Duodenal mucosa (tissue), 2 donors: Measurements from ENCODE around the gene ZCCHC4.
"Not testable (repeated sequence)": the region's sequence is repeated elsewhere in the genome, so short reads cannot be mapped to it uniquely, and the experiment has no call there.

Source experiments
- H3K27ac ChIP-seq: one replicate; pipeline ENCODE4 v1.7.0; 2013; ENCODE audit warnings: low read depth, low read length
- H3K27me3 ChIP-seq, 2 donors: one replicate each; pipeline ENCODE4 v1.7.0; 2013; ENCODE audit warnings: low read length in 2 of 2, control low read depth in 1 of 2; ENCODE audit not compliant: insufficient read depth in 2 of 2, control insufficient read depth in 1 of 2
- H3K36me3 ChIP-seq, 2 donors: one replicate each; pipeline ENCODE4 v1.7.0; 2013; ENCODE audit warnings: low read length in 2 of 2, control low read depth in 1 of 2; ENCODE audit not compliant: insufficient read depth in 2 of 2, control insufficient read depth in 1 of 2
- H3K4me1 ChIP-seq, 2 donors: one replicate each; pipeline ENCODE4 v1.7.0; 2013; ENCODE audit warnings: low read length in 2 of 2, control low read depth in 1 of 2; ENCODE audit not compliant: insufficient read depth in 2 of 2, control insufficient read depth in 1 of 2
- H3K4me3 ChIP-seq, 2 donors: one replicate each; pipeline ENCODE4 v1.7.0; 2013; ENCODE audit warnings: low read length in 2 of 2, low read depth in 1 of 2
- H3K9ac ChIP-seq, 2 donors: one replicate each; pipeline ENCODE4 v1.7.0; 2013; ENCODE audit warnings: low read length in 2 of 2, low read depth in 1 of 2
- H3K9me3 ChIP-seq, 2 donors: one replicate each; pipeline ENCODE4 v1.7.0; 2013; ENCODE audit warnings: low read length in 2 of 2, control low read depth in 1 of 2; ENCODE audit not compliant: control insufficient read depth in 1 of 2

Gene ZCCHC4

GRCh38 chr4:25320336-25320735 lies 7.8 kb downstream of the ZCCHC4 start:
- Histone ChIP-seq H3K9me3 (no peaks in the 10 kb centered on the region), H3K36me3 (peaks cover 0 to 16% of the 10 kb centered on the region in 2 donors), H3K27me3 (no peaks in the 10 kb centered on the region), H3K4me3 (no peak overlapping the region), H3K4me1 (no peaks in the 10 kb centered on the region), H3K27ac (no peak overlapping the region), H3K9ac (no peak overlapping the region)

- Histone ChIP-seq H3K36me3 (peaks cover 0 to 14% of the 10 kb centered on the region in 2 donors), H3K9me3 (no peaks in the 10 kb centered on the region), H3K9ac (no peak overlapping the region), H3K27me3 (no peaks in the 10 kb centered on the region), H3K4me1 (peaks cover 0 to 1% of the 10 kb centered on the region in 2 donors), H3K27ac (no peak overlapping the region), H3K4me3 (no peak overlapping the region)
These were observed 8.2 kb downstream of the ZCCHC4 start for GRCh38 chr4:25320773-25321172.

GRCh38 chr4:25321703-25322102 lies 9.1 kb downstream of the ZCCHC4 start:
- peaks cover 0 to 3% of the 10 kb centered on the region in 2 donors for H3K4me1 ChIP-seq
- no peak overlapping the region for H3K9ac ChIP-seq
- peaks cover 0 to 11% of the 10 kb centered on the region in 2 donors for H3K36me3 ChIP-seq
- H3K4me3 ChIP-seq: no peak overlapping the region
- no peaks in the 10 kb centered on the region for H3K27me3 ChIP-seq
- H3K9me3 ChIP-seq: no peaks in the 10 kb centered on the region
- no peak overlapping the region for H3K27ac ChIP-seq

- not testable (repeated sequence) for H3K36me3 ChIP-seq, H3K4me3 ChIP-seq, H3K27ac ChIP-seq, H3K9ac ChIP-seq, H3K27me3 ChIP-seq, H3K9me3 ChIP-seq
- peaks cover 9 to 12% of the 10 kb centered on the region in 2 donors for H3K4me1 ChIP-seq
These were observed 15.9 kb downstream of the ZCCHC4 start for GRCh38 chr4:25328463-25328862.

- Histone ChIP-seq H3K4me3 (peak overlapping the region in 1 of 2 donors; percentile 27), H3K27ac (no peak overlapping the region), H3K9me3 (no peaks in the 10 kb centered on the region), H3K27me3 (no peaks in the 10 kb centered on the region), H3K36me3 (peaks cover 0 to 3% of the 10 kb centered on the region in 2 donors), H3K4me1 (peaks cover 9 to 12% of the 10 kb centered on the region in 2 donors), H3K9ac (no peak overlapping the region)
These were observed 17.8 kb downstream of the ZCCHC4 start for GRCh38 chr4:25330335-25330734.

- no peaks in the 10 kb centered on the region for H3K27me3 ChIP-seq
- no peak overlapping the region for H3K27ac ChIP-seq
- peaks cover 0 to 3% of the 10 kb centered on the region in 2 donors for H3K36me3 ChIP-seq
- H3K9ac ChIP-seq: peak overlapping the region; percentile 0 to 66
- no peaks in the 10 kb centered on the region for H3K9me3 ChIP-seq
- peak overlapping the region; percentile 27 to 48 for H3K4me3 ChIP-seq
- H3K4me1 ChIP-seq: peaks cover 8 to 9% of the 10 kb centered on the region in 2 donors
These were observed 18.6 kb downstream of the ZCCHC4 start for GRCh38 chr4:25330905-25331808.

GRCh38 chr4:25343671-25344070 lies 31.1 kb downstream of the ZCCHC4 start:
- no peak overlapping the region for H3K9ac ChIP-seq
- H3K27ac ChIP-seq: no peak overlapping the region
- no peaks in the 10 kb centered on the region for H3K27me3 ChIP-seq
- peaks cover 0 to 4% of the 10 kb centered on the region in 2 donors for H3K36me3 ChIP-seq
- no peaks in the 10 kb centered on the region for H3K9me3 ChIP-seq
- peaks cover 0 to 4% of the 10 kb centered on the region in 2 donors for H3K4me1 ChIP-seq
- H3K4me3 ChIP-seq: no peak overlapping the region

- Histone ChIP-seq H3K4me3 (no peak overlapping the region), H3K9ac (no peak overlapping the region), H3K9me3 (no peaks in the 10 kb centered on the region), H3K36me3 (peaks cover under 1 to 12% of the 10 kb centered on the region in 2 donors), H3K27me3 (no peaks in the 10 kb centered on the region), H3K4me1 (peaks cover 0 to 4% of the 10 kb centered on the region in 2 donors), H3K27ac (no peak overlapping the region)
These were observed 33.2 kb downstream of the ZCCHC4 start for GRCh38 chr4:25345744-25346143.

GRCh38 chr4:25346913-25347312 lies 34.3 kb downstream of the ZCCHC4 start:
- Histone ChIP-seq H3K36me3 (peaks cover 4 to 12% of the 10 kb centered on the region in 2 donors), H3K9ac (no peak overlapping the region), H3K27me3 (no peaks in the 10 kb centered on the region), H3K4me1 (peaks cover 0 to 4% of the 10 kb centered on the region in 2 donors), H3K27ac (no peak overlapping the region), H3K9me3 (no peaks in the 10 kb centered on the region), H3K4me3 (no peak overlapping the region)

- Histone ChIP-seq H3K4me1 (peaks cover 0 to 4% of the 10 kb centered on the region in 2 donors), H3K9ac (no peak overlapping the region), H3K4me3 (no peak overlapping the region), H3K36me3 (peaks cover 4 to 12% of the 10 kb centered on the region in 2 donors), H3K9me3 (no peaks in the 10 kb centered on the region), H3K27ac (no peak overlapping the region), H3K27me3 (no peaks in the 10 kb centered on the region)
These were observed 34.9 kb downstream of the ZCCHC4 start for GRCh38 chr4:25347473-25347872.
